ENCODE measurements around the gene USP22.
"Not testable (repeated sequence)": the region's sequence is repeated elsewhere in the genome, so short reads cannot be mapped to it uniquely, and the experiment has no call there.

USP22 gene

DNA sequence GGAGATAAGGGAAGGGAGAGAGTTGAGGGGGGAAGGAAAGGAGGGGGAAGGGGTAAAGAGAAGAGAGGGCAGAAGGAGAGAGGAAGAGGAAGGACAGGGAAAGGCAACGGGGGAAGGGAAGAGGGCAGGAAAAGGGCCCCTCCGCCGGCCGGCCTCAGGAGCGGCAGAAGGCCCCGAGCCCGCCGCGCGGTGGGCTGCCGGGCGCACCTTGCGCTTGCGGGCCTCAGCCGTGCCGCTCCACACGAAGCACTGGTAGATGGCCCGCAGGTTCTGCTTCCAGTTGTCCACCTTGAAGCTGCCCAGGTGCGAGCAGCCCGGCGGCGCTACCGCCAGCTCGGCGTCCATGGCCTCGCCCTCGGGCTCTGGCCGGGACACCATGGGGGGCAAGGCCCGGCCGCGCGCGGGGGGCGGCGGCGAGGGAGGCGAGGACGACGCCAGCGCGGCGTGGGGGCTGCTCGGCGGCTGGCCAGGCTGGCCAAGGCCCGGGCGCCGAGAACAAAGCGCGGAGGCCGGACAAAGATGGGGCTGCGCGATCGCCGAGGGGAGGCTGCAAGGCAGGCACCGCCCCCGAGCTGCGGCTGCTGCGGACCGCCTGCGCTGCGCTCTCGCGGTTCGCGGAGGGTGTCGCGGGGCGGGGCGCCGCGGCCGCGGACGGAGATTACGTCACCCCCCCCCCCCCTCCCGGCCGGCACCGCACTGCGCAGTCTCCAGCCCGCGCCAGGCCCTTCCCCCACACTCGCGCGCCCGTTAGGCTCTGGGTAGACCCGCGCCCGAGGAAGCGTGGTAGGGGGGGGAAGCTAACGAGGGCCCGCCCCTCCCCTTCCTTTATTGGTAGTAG, at the start of gene USP22:
Gene USP22 (minus strand): TSS at position 554 of the 838 bp plus-strand sequence. CDS start 176 bp downstream, at position 378.
- TF ChIP-seq, protein P1, sequence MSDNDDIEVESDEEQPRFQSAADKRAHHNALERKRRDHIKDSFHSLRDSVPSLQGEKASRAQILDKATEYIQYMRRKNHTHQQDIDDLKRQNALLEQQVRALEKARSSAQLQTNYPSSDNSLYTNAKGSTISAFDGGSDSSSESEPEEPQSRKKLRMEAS (IDR thresholded peaks at IDR 0.05; ENCODE audit: low read depth, low read length), result peak; percentile 46; the same call in 1 of the 2 replicates
- TF ChIP-seq, protein P2, sequence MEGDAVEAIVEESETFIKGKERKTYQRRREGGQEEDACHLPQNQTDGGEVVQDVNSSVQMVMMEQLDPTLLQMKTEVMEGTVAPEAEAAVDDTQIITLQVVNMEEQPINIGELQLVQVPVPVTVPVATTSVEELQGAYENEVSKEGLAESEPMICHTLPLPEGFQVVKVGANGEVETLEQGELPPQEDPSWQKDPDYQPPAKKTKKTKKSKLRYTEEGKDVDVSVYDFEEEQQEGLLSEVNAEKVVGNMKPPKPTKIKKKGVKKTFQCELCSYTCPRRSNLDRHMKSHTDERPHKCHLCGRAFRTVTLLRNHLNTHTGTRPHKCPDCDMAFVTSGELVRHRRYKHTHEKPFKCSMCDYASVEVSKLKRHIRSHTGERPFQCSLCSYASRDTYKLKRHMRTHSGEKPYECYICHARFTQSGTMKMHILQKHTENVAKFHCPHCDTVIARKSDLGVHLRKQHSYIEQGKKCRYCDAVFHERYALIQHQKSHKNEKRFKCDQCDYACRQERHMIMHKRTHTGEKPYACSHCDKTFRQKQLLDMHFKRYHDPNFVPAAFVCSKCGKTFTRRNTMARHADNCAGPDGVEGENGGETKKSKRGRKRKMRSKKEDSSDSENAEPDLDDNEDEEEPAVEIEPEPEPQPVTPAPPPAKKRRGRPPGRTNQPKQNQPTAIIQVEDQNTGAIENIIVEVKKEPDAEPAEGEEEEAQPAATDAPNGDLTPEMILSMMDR (IDR thresholded peaks at IDR 0.05; ENCODE audit: low read depth, low read length), result no peak
- TF ChIP-seq MYC (IDR thresholded peaks at IDR 0.05; ENCODE audit: low read depth, low read length) (peak; percentile 66), POLR2A (IDR thresholded peaks at IDR 0.05; ENCODE audit: extremely low read depth, insufficient read length) (peak; percentile 83)
- DNase-seq (ENCODE audit: low read depth), result no peak
- peak within 1 kb of the TSS; percentile 81 for H3K4me3 ChIP-seq (ENCODE audit: low read depth, low read length)

DNA sequence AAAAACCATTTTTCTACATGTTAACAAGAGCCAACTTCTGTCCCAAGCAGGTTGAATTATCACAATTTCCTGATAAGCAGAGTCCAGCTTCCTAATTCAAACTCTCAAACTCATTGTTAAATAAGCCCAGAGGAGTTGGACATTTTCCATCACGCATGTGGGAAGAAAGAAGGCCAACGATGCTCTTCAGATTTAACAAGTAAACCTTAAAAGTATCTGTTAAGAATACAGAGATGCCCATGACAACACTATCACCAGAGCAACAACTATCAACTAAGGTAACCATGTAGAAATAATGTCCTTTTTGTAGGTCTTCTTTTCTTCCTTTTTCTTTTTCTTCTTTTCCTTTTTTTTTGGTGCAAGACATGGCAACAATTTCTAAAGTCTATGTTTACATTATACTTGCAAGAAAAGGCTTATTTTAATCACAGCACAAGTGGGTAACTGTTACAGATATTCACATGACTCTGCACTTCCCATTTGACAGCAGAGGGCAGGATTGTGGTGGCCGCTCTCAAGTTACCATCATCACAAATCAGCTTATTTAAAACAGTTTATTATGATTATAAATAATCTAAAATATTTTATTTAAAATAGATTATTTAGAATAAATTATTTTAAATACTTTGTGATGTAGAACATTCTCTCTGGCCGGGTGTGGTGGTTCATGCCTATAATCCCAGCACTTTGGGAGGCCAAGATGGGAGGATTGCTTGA, 48.2 kb upstream of the USP22 start:
- no peak for DNase-seq (ENCODE audit: low read depth)
- TF ChIP-seq, protein P2 (IDR thresholded peaks at IDR 0.05; ENCODE audit: low read depth, low read length), result no peak
- TF ChIP-seq MYC (IDR thresholded peaks at IDR 0.05; ENCODE audit: low read depth, low read length), result no peak
- TF ChIP-seq, protein P1 (IDR thresholded peaks at IDR 0.05; ENCODE audit: low read depth, low read length), result no peak
- TF ChIP-seq POLR2A (IDR thresholded peaks at IDR 0.05; ENCODE audit: extremely low read depth, insufficient read length), result no peak
- H3K4me3 ChIP-seq (ENCODE audit: low read depth, low read length), result no peak overlapping the region

DNA sequence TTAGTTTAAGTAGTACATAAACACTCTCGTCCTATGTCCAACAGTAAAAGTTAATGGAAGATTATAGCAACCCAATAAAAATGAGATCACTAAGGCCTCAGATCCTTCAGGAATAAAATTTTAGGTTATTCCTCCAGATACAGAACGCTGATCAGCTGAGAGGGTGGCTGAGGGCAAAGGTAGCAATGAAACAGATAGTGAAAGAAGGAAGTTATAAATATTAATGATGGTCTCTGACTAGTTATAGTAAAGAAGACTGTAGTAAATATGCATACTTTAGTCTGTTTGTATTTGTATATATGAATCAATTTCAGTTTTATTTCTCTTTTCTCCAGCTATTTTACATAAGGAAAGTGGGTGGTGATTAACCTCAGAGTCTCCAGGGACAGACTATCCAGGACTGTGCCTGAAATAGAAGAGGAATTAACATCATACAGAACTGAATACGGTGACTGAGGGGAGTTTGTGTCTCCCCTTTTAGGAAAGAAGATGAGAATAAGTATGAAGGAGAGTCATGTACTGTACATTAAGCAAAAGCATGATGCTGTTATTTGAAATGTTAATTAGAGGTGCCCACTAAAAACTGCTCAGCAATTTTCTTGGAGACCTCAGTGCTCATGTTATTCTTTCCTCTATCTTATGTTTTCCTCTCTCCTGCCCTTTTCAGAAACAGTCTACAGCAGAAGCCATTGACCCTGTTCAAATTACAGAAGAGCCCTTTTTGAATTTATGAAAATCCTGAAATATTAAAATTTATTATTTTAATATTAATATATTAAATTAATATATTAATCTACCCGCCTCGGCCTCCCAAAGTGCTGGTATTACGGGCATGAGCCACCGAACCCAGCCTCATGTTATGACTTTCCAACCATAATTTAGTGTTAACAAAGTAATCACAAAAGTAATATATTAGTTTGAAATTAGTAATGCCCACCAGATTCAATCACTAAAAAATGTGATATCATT, 47.4 kb upstream of the USP22 start:
- H3K4me3 ChIP-seq (ENCODE audit: low read depth, low read length), result no peak overlapping the region
- TF ChIP-seq POLR2A (IDR thresholded peaks at IDR 0.05; ENCODE audit: extremely low read depth, insufficient read length) (no peak), MYC (IDR thresholded peaks at IDR 0.05; ENCODE audit: low read depth, low read length) (no peak)
- TF ChIP-seq, protein P1 (IDR thresholded peaks at IDR 0.05; ENCODE audit: low read depth, low read length), result no peak
- TF ChIP-seq, protein P2 (IDR thresholded peaks at IDR 0.05; ENCODE audit: low read depth, low read length), result no peak
- no peak for DNase-seq (ENCODE audit: low read depth)

DNA sequence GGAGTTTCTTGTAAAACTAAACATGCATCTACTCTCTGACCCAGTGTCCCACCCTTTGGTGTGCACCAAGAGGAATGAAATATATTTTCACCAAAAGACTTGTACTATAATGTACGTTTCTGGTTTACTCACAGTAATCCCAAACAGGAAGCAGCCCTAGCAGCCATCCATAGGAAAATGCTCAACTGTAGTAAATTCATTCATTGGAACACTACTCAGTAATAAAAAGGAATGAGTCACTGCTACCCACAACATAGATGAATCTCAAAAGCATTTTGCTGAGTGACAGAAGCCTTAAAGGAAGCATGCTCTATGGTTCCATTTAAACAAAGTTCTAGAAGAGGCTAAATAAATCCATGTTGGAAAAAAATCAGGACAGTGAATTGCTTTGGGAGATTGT, 46.3 kb upstream of the USP22 start:
- no peak for DNase-seq (ENCODE audit: low read depth)
- TF ChIP-seq, protein P2 (IDR thresholded peaks at IDR 0.05; ENCODE audit: low read depth, low read length), result no peak
- no peak for TF ChIP-seq POLR2A (IDR thresholded peaks at IDR 0.05; ENCODE audit: extremely low read depth, insufficient read length)
- TF ChIP-seq, protein P1 (IDR thresholded peaks at IDR 0.05; ENCODE audit: low read depth, low read length), result no peak
- no peak for TF ChIP-seq MYC (IDR thresholded peaks at IDR 0.05; ENCODE audit: low read depth, low read length)
- no peak overlapping the region for H3K4me3 ChIP-seq (ENCODE audit: low read depth, low read length)

DNA sequence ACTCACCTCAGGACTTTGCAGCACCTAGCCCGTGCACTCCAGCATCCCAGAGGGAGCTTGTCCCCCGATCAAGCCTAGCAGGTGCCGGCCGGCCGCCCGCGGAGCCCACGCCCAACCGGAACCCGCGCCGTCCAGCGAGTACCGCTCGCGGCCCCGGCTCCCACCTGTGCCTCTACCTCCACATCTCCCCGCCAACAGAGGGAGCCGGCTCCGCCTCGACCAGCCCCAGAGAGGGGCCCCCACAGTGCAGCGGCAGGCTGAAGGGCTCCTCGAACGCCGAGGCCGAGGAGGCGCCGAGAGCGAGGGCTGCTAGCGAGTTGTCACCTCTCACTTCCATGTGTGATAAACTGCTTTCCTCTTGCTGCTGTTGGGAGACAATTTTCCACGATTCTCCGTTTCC, 42.9 kb upstream of the USP22 start:
- H3K4me3 ChIP-seq (ENCODE audit: low read depth, low read length), result no peak overlapping the region
- no peak for DNase-seq (ENCODE audit: low read depth)
- TF ChIP-seq POLR2A (IDR thresholded peaks at IDR 0.05; ENCODE audit: extremely low read depth, insufficient read length), result no peak
- TF ChIP-seq, protein P2 (IDR thresholded peaks at IDR 0.05; ENCODE audit: low read depth, low read length), result no peak
- TF ChIP-seq, protein P1 (IDR thresholded peaks at IDR 0.05; ENCODE audit: low read depth, low read length), result no peak
- TF ChIP-seq MYC (IDR thresholded peaks at IDR 0.05; ENCODE audit: low read depth, low read length), result no peak

DNA sequence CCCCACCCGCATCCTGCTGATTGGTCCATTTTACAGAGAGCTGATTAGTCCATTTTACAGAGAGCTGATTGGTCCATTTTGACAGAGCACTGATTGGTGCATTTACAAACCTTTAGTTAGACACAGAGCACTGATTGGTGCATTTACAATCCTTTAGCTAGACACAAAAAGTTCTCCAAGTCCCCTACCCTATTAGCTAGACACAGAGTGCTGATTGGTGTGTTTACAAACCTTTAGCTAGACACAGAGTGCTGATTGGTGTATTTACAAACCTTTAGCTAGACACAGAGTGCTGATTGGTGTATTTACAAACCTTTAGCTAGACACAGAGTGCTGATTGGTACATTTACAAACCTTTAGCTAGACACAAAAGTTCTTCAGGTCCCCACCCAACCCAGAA, 42.5 kb upstream of the USP22 start:
- DNase-seq (ENCODE audit: low read depth); H3K4me3 ChIP-seq (ENCODE audit: low read depth, low read length): not testable (repeated sequence)

Measured in NB4 (cell line).